IMR-90 (cell line): Measurements from ENCODE around the gene CNKSR3.

Experiments used
- CEBPB ChIP-seq: IDR thresholded peaks from 2 replicates; pipeline ENCODE4 v1.6.1; 2012; ENCODE audit warnings: low read depth, low read length, improper control_type of control experiment
- CTCF ChIP-seq: conservative IDR thresholded peaks from 2 replicates; pipeline ENCODE4 v1.5.1; 2012; ENCODE audit warnings: mild to moderate bottlenecking, low read depth, low read length, improper control_type of control experiment
- POLR2A ChIP-seq: IDR thresholded peaks from 2 replicates; pipeline ENCODE4 v1.6.1; 2012; ENCODE audit warnings: mild to moderate bottlenecking, low read depth, low read length
- RAD21 ChIP-seq: IDR thresholded peaks from 2 replicates; pipeline ENCODE4 v1.6.1; 2012; ENCODE audit warnings: low read length, improper control_type of control experiment
- SMC3 ChIP-seq: fragments of 150-350 bp; IDR thresholded peaks from 2 replicates; pipeline ENCODE4 v1.6.1; 2016; ENCODE audit warnings: low read depth, mild to moderate bottlenecking, antibody characterized with exemption, low read length, moderate library complexity

GRCh38 chr6:154479771-154480639 is 30.5 kb downstream of the CNKSR3 start:
- TF ChIP-seq CTCF (no peak), CEBPB (no peak), SMC3 (no peak), POLR2A (no peak), RAD21 (no peak)
